ENCODE data around the gene LAMA1.

Gene LAMA1

DNA sequence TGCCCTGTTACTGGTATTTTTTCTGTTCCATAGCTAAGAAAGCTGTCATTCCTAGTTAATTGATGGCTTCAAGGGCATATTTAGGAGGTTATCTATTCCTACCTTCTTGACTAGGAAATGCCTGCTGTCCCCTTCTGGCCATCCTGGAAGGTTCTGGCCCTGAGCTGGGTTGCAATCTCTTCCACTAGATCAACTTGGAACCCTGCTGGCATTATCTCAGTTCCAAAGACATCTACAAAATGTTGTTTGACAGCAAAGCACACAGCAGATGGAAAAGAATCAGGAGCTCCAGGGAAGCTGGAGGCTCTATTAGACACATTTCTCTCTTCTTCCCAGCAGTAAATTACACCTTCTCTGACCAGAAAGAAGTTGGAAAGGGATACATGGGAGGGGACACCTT is 196.0 kb downstream of the LAMA1 start:
- Histone ChIP-seq H3K36me3 (replicated peaks in 1 of 2; ENCODE audit: control insufficient read depth in 2 of 2, insufficient read depth in 2 of 2, low read length in 2 of 2) (no peaks in the 10 kb centered on the region), H4K8ac (ENCODE audit: low read depth, low read length) (no peak overlapping the region), H3K4me3 (ENCODE audit: low read length in 2 of 2) (no peak overlapping the region), H3K4me2 (ENCODE audit: insufficient read depth, low read length, poor library complexity, severe bottlenecking) (no peak overlapping the region), H3K4ac (ENCODE audit: low read length) (no peak overlapping the region), H3K9me3 (replicated peaks in 1 of 2; ENCODE audit: control insufficient read depth in 2 of 2, insufficient read depth in 1 of 2, low read depth in 1 of 2, low read length in 2 of 2) (peaks cover 0 to 7% of the 10 kb centered on the region in 2 donors), H2BK120ac (ENCODE audit: low read depth, low read length) (no peak overlapping the region), H3K79me1 (ENCODE audit: low read depth, low read length) (no peaks in the 10 kb centered on the region), H3K9ac (ENCODE audit: low read depth, low read length, poor library complexity) (no peak overlapping the region), H3K4me1 (ENCODE audit: control insufficient read depth in 2 of 2, insufficient read depth in 1 of 2, low read depth in 1 of 2, low read length in 2 of 2) (peaks cover 12 to 14% of the 10 kb centered on the region in 2 donors), H2BK15ac (ENCODE audit: low read length) (no peak overlapping the region), H2BK5ac (ENCODE audit: low read length) (no peak overlapping the region), H3K23ac (ENCODE audit: low read depth, low read length, poor library complexity) (no peak overlapping the region), H2BK12ac (ENCODE audit: low read length) (no peak overlapping the region), H3K18ac (ENCODE audit: low read length) (no peak overlapping the region), H2AK5ac (ENCODE audit: low read depth, low read length) (no peak overlapping the region), H3K14ac (ENCODE audit: low read length) (no peak overlapping the region), H4K91ac (ENCODE audit: low read depth, low read length, poor library complexity) (no peak overlapping the region), H3K27me3 (ENCODE audit: control insufficient read depth in 3 of 3, insufficient read depth in 3 of 3, low read depth in 1 of 3, low read length in 3 of 3) (no peaks in the 10 kb centered on the region), H2AFZ (ENCODE audit: low read length) (no peak overlapping the region), H3K27ac (replicated peaks; ENCODE audit: low read length) (no peak overlapping the region)
- no peak for DNase-seq (ENCODE audit: low spot score)

DNA sequence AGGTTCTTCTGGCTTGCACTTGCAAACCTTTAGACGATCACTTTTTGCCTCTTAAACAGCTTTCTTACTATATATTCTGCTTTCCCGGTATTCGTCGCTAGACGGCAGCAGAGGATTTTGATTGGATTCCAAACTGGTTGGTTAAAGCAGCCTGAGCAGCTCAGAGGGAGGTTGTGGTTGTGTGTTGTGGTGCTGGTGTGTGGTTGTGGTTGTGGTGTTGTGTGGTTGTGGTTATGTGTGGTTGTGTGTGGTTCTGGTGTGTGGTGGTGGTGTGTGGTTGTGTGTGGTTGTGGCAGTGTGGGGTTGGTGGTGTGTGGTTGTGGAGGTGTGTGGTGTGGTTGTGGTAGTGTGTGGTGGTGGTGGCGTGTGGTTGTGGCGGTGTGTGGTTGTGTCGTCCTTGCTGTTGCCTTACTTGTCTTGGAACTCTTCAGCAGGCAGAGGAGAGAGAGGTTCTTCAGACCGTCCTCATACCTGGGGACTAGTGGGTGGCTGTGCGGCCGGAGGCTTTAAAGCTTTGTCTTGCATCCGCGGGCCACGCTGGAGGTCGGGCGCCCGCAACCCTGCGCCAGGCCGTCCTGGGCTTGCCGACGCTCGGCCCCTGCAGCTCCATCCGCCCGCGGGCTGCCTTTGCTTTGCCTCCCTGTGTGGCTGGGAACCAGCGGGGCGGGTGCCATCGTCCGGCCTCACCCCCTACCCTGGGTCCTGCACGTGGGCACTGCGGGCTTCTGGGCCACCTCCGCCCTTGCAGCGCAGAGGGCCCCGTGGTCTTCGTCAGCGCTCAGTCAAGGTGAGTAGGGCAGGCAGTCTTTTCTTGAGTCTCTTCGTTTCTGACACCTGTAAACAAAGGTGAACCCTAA is 197.3 kb downstream of the LAMA1 start:
- H3K14ac ChIP-seq (ENCODE audit: low read length) = peak overlapping the region; percentile 72
- peak overlapping the region; percentile 38 for H2BK120ac ChIP-seq (ENCODE audit: low read depth, low read length)
- H2AFZ ChIP-seq (ENCODE audit: low read length) = no peak overlapping the region
- H3K36me3 ChIP-seq (replicated peaks in 1 of 2; ENCODE audit: control insufficient read depth in 2 of 2, insufficient read depth in 2 of 2, low read length in 2 of 2) = no peaks in the 10 kb centered on the region
- H3K27me3 ChIP-seq (ENCODE audit: control insufficient read depth in 3 of 3, insufficient read depth in 3 of 3, low read depth in 1 of 3, low read length in 3 of 3) = no peaks in the 10 kb centered on the region
- H3K4me3 ChIP-seq (ENCODE audit: low read length in 2 of 2) = peak overlapping the region in 1 of 2 donors; percentile 72
- H3K23ac ChIP-seq (ENCODE audit: low read depth, low read length, poor library complexity) = peak overlapping the region; percentile 71
- no peak overlapping the region for H4K8ac ChIP-seq (ENCODE audit: low read depth, low read length)
- peaks cover 11 to 12% of the 10 kb centered on the region in 2 donors for H3K4me1 ChIP-seq (ENCODE audit: control insufficient read depth in 2 of 2, insufficient read depth in 1 of 2, low read depth in 1 of 2, low read length in 2 of 2)
- H2BK5ac ChIP-seq (ENCODE audit: low read length) = no peak overlapping the region
- H3K9ac ChIP-seq (ENCODE audit: low read depth, low read length, poor library complexity) = peak overlapping the region; percentile 75
- H3K27ac ChIP-seq (replicated peaks; ENCODE audit: low read length) = peak overlapping the region; percentile 12
- no peaks in the 10 kb centered on the region for H3K79me1 ChIP-seq (ENCODE audit: low read depth, low read length)
- H2BK12ac ChIP-seq (ENCODE audit: low read length) = peak overlapping the region; percentile 75
- peaks cover 0 to 7% of the 10 kb centered on the region in 2 donors for H3K9me3 ChIP-seq (replicated peaks in 1 of 2; ENCODE audit: control insufficient read depth in 2 of 2, insufficient read depth in 1 of 2, low read depth in 1 of 2, low read length in 2 of 2)
- H3K18ac ChIP-seq (ENCODE audit: low read length) = peak overlapping the region; percentile 91
- H3K4ac ChIP-seq (ENCODE audit: low read length) = no peak overlapping the region
- H4K91ac ChIP-seq (ENCODE audit: low read depth, low read length, poor library complexity) = peak overlapping the region; percentile 86
- H3K4me2 ChIP-seq (ENCODE audit: insufficient read depth, low read length, poor library complexity, severe bottlenecking) = no peak overlapping the region
- DNase-seq (ENCODE audit: low spot score) = peak; percentile 58
- H2AK5ac ChIP-seq (ENCODE audit: low read depth, low read length) = peak overlapping the region; percentile 79
- H2BK15ac ChIP-seq (ENCODE audit: low read length) = peak overlapping the region; percentile 59
- no CpG with 5 or more reads among the region's 37 CpGs for WGBS, 2 donors (ENCODE audit: extremely low coverage in 2 of 2, insufficient read length in 2 of 2, insufficient replicate concordance in 1 of 2)

DNA sequence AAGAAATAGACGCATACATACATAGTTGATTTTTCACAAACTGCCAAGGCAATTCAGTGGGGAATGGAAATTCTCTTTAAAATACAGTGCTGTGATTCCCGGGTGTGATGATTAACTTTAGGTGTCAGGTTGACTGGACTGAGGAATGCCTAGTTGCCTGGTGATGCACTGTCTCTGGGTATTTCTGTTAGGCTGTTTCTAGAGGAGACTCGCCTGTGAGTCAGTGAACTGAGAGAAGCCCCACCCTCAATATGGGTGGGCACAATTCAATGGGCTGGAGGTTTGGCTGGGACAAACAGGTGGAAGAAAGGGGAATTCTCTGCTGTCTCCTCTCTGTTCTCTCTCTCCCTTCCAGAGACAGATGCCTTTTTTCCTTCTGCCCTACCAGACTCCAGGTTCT is 200.5 kb downstream of the LAMA1 start:
- H3K79me1 ChIP-seq (ENCODE audit: low read depth, low read length) = no peaks in the 10 kb centered on the region
- H3K18ac ChIP-seq (ENCODE audit: low read length) = no peak overlapping the region
- no peak overlapping the region for H3K4me3 ChIP-seq (ENCODE audit: low read length in 2 of 2)
- no peak overlapping the region for H2BK5ac ChIP-seq (ENCODE audit: low read length)
- no peak overlapping the region for H4K8ac ChIP-seq (ENCODE audit: low read depth, low read length)
- H3K23ac ChIP-seq (ENCODE audit: low read depth, low read length, poor library complexity) = no peak overlapping the region
- H2AFZ ChIP-seq (ENCODE audit: low read length) = no peak overlapping the region
- no peaks in the 10 kb centered on the region for H3K9me3 ChIP-seq (replicated peaks in 1 of 2; ENCODE audit: control insufficient read depth in 2 of 2, insufficient read depth in 1 of 2, low read depth in 1 of 2, low read length in 2 of 2)
- H3K27ac ChIP-seq (replicated peaks; ENCODE audit: low read length) = no peak overlapping the region
- no peak overlapping the region for H4K91ac ChIP-seq (ENCODE audit: low read depth, low read length, poor library complexity)
- H3K14ac ChIP-seq (ENCODE audit: low read length) = no peak overlapping the region
- H3K36me3 ChIP-seq (replicated peaks in 1 of 2; ENCODE audit: control insufficient read depth in 2 of 2, insufficient read depth in 2 of 2, low read length in 2 of 2) = no peaks in the 10 kb centered on the region
- no peak overlapping the region for H2BK12ac ChIP-seq (ENCODE audit: low read length)
- peaks cover 0 to 3% of the 10 kb centered on the region in 2 donors for H3K4me1 ChIP-seq (ENCODE audit: control insufficient read depth in 2 of 2, insufficient read depth in 1 of 2, low read depth in 1 of 2, low read length in 2 of 2)
- WGBS, 2 donors (ENCODE audit: extremely low coverage in 2 of 2, insufficient read length in 2 of 2, insufficient replicate concordance in 1 of 2) = no CpG with 5 or more reads among the region's 3 CpGs
- H3K4ac ChIP-seq (ENCODE audit: low read length) = no peak overlapping the region
- no peak overlapping the region for H3K4me2 ChIP-seq (ENCODE audit: insufficient read depth, low read length, poor library complexity, severe bottlenecking)
- H2BK120ac ChIP-seq (ENCODE audit: low read depth, low read length) = no peak overlapping the region
- H3K9ac ChIP-seq (ENCODE audit: low read depth, low read length, poor library complexity) = no peak overlapping the region
- DNase-seq (ENCODE audit: low spot score) = no peak
- H2AK5ac ChIP-seq (ENCODE audit: low read depth, low read length) = no peak overlapping the region
- no peak overlapping the region for H2BK15ac ChIP-seq (ENCODE audit: low read length)
- H3K27me3 ChIP-seq (ENCODE audit: control insufficient read depth in 3 of 3, insufficient read depth in 3 of 3, low read depth in 1 of 3, low read length in 3 of 3) = no peaks in the 10 kb centered on the region

DNA sequence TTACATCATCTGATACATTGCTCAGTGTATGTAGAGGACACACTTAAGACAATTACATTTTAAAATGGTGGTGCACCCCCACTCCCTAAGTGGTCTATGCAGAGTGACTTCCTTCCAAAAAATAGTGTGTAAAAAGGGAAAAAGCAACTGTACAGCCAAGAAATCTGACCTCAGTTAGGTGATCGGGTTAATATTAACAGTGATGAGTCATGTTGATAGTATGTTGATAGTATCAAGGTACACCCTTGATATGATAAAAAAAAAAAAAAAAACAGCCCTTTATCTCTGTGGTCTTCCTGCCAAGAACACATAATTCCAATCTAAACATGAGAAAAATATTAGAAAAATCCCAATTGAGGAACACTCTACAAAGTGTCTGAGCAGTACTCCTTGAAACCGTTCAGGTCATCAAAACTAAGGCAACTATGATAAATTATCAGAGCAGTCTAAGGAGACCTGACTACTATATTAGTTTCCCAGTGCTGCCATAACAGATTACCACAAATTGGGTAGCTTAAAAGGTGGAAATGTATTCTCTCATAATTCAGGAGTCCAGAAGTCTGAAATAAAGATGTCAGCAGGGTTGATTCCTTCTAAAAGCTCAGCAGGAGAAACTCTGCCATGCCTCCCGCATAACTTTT is 216.2 kb downstream of the LAMA1 start:
- H3K9me3 ChIP-seq (replicated peaks in 1 of 2; ENCODE audit: control insufficient read depth in 2 of 2, insufficient read depth in 1 of 2, low read depth in 1 of 2, low read length in 2 of 2) = peaks cover 4 to 14% of the 10 kb centered on the region in 2 donors
- H3K4me3 ChIP-seq (ENCODE audit: low read length in 2 of 2) = no peak overlapping the region
- no peaks in the 10 kb centered on the region for H3K4me1 ChIP-seq (ENCODE audit: control insufficient read depth in 2 of 2, insufficient read depth in 1 of 2, low read depth in 1 of 2, low read length in 2 of 2)
- H2BK5ac ChIP-seq (ENCODE audit: low read length) = no peak overlapping the region
- H3K9ac ChIP-seq (ENCODE audit: low read depth, low read length, poor library complexity) = no peak overlapping the region
- no peak for DNase-seq (ENCODE audit: low spot score)
- H2BK12ac ChIP-seq (ENCODE audit: low read length) = no peak overlapping the region
- no peak overlapping the region for H3K4me2 ChIP-seq (ENCODE audit: insufficient read depth, low read length, poor library complexity, severe bottlenecking)
- no peak overlapping the region for H3K18ac ChIP-seq (ENCODE audit: low read length)
- no CpG with 5 or more reads among the region's 3 CpGs for WGBS, 2 donors (ENCODE audit: extremely low coverage in 2 of 2, insufficient read length in 2 of 2, insufficient replicate concordance in 1 of 2)
- H3K27ac ChIP-seq (replicated peaks; ENCODE audit: low read length) = no peak overlapping the region
- peaks cover 4 to 5% of the 10 kb centered on the region in 2 donors for H3K36me3 ChIP-seq (replicated peaks in 1 of 2; ENCODE audit: control insufficient read depth in 2 of 2, insufficient read depth in 2 of 2, low read length in 2 of 2)
- H3K23ac ChIP-seq (ENCODE audit: low read depth, low read length, poor library complexity) = no peak overlapping the region
- H4K91ac ChIP-seq (ENCODE audit: low read depth, low read length, poor library complexity) = no peak overlapping the region
- H2BK15ac ChIP-seq (ENCODE audit: low read length) = no peak overlapping the region
- H2AFZ ChIP-seq (ENCODE audit: low read length) = no peak overlapping the region
- H3K4ac ChIP-seq (ENCODE audit: low read length) = no peak overlapping the region
- no peaks in the 10 kb centered on the region for H3K79me1 ChIP-seq (ENCODE audit: low read depth, low read length)
- H4K8ac ChIP-seq (ENCODE audit: low read depth, low read length) = no peak overlapping the region
- no peaks in the 10 kb centered on the region for H3K27me3 ChIP-seq (ENCODE audit: control insufficient read depth in 3 of 3, insufficient read depth in 3 of 3, low read depth in 1 of 3, low read length in 3 of 3)
- H2BK120ac ChIP-seq (ENCODE audit: low read depth, low read length) = no peak overlapping the region
- no peak overlapping the region for H2AK5ac ChIP-seq (ENCODE audit: low read depth, low read length)
- no peak overlapping the region for H3K14ac ChIP-seq (ENCODE audit: low read length)
